HK-2 (cell line): Measurements from ENCODE around the gene IFITM5.
"Not testable (repeated sequence)": the region's sequence is repeated elsewhere in the genome, so short reads cannot be mapped to it uniquely, and the experiment has no call there.

Source experiments
- DNase-seq: peaks from one replicate; pipeline ENCODE4 v3.0.0-alpha.2; 2018; ENCODE audit not compliant: unreplicated experiment

Gene IFITM5

GRCh38 chr11:299081-299891 is at the start of gene IFITM5:
IFITM5 (minus strand) TSS chr11:299526; CDS start chr11:299490, 36 bp downstream.
- DNase-seq = no peak

GRCh38 chr11:346529-346928 is 47.2 kb upstream of the IFITM5 start:
- DNase-seq = no peak

- no peak for DNase-seq
These were observed 45.7 kb upstream of the IFITM5 start for GRCh38 chr11:344836-345578.

GRCh38 chr11:342328-342727 is 43.0 kb upstream of the IFITM5 start:
- no peak for DNase-seq

GRCh38 chr11:340539-341512 is 41.5 kb upstream of the IFITM5 start:
- no peak for DNase-seq

GRCh38 chr11:339963-340362 is 40.6 kb upstream of the IFITM5 start:
- no peak for DNase-seq

GRCh38 chr11:337711-338110 is 38.4 kb upstream of the IFITM5 start:
- DNase-seq = no peak

- no peak for DNase-seq
These were observed 37.4 kb upstream of the IFITM5 start for GRCh38 chr11:336659-337198.

- no peak for DNase-seq
These were observed 36.7 kb upstream of the IFITM5 start for GRCh38 chr11:335779-336658.

- no peak for DNase-seq
These were observed 35.1 kb upstream of the IFITM5 start for GRCh38 chr11:334264-334994.

- not testable (repeated sequence) for DNase-seq
These were observed 34.4 kb upstream of the IFITM5 start for GRCh38 chr11:333616-334263.

GRCh38 chr11:332651-333480 is 33.5 kb upstream of the IFITM5 start:
- DNase-seq = no peak

GRCh38 chr11:331358-332060 is 32.2 kb upstream of the IFITM5 start:
- DNase-seq = no peak

- no peak for DNase-seq
These were observed 31.5 kb upstream of the IFITM5 start for GRCh38 chr11:330694-331357.

- DNase-seq = no peak
These were observed 31.0 kb upstream of the IFITM5 start for GRCh38 chr11:330307-330693.

- no peak for DNase-seq
These were observed 30.5 kb upstream of the IFITM5 start for GRCh38 chr11:329886-330253.

- not testable (repeated sequence) for DNase-seq
These were observed 29.3 kb upstream of the IFITM5 start for GRCh38 chr11:328516-329100.
